ENCODE measurements around the gene PTPA. TPM values are rescaled to one million over a fixed set of nuclear protein-coding genes. Genes with fewer than 3 reads are reported as not detected.
A peak's percentile ranks its signal among the peaks of the same experiment; 100 is the strongest.

The PTPA gene
- total RNA-seq, 6 donors from 2014 or later = 48.2 to 130 (median 67.2) TPM

DNA sequence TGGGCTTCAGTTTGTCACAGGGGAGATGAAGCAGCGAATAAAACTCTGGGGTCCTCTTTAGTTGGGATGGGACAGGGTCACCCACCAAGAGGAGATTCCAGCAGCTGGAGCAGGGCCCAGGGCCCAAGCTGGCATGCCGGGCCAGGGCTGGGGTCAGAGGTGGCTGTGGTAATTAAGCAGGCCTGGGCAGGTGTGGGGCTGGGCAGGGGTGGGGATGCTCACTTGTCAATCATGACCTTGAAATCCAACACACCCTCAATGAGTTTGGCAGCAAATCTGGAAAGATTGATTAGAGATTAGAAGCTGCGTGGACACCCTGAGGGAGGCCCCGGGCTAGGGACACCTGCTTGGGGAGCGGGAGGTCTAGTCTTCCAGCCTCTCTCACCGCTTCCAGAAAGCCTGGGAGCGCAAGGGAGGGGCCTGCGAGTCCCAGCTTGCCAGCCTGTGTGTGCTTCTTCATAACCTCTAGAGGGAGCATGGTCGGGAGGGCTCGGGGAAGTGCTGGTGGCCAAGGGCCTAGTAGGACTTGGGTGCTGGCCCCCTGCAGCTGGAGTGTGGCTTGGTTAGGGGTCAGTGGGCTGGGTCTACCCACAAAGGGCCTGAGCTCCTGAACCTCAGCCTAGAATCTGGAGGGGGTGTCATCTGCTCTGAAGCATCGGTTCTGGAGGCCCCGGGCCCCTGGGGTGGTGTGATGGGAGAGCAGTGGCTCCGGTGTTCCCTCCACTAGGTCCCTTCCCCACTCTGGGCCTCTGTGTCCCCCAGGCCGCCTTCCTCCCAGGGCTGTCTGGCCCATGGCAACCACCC lies 8.2 kb upstream of the PTPA start:
- DNase-seq = peak in 1 of 2 donors; percentile 43
- H3K27me3 ChIP-seq = no peaks in the 10 kb centered on the region
- H3K27ac ChIP-seq = no peak overlapping the region
- H3K9me3 ChIP-seq = no peaks in the 10 kb centered on the region
- no peak overlapping the region for H3K4me3 ChIP-seq
- peaks cover 0 to 33% (median 15%) of the 10 kb centered on the region in 4 donors for H3K36me3 ChIP-seq
- 64 to 77% methylated on average over 8 to 11 of the region's 14 CpGs for WGBS, 2 donors
- TF ChIP-seq, protein P1, sequence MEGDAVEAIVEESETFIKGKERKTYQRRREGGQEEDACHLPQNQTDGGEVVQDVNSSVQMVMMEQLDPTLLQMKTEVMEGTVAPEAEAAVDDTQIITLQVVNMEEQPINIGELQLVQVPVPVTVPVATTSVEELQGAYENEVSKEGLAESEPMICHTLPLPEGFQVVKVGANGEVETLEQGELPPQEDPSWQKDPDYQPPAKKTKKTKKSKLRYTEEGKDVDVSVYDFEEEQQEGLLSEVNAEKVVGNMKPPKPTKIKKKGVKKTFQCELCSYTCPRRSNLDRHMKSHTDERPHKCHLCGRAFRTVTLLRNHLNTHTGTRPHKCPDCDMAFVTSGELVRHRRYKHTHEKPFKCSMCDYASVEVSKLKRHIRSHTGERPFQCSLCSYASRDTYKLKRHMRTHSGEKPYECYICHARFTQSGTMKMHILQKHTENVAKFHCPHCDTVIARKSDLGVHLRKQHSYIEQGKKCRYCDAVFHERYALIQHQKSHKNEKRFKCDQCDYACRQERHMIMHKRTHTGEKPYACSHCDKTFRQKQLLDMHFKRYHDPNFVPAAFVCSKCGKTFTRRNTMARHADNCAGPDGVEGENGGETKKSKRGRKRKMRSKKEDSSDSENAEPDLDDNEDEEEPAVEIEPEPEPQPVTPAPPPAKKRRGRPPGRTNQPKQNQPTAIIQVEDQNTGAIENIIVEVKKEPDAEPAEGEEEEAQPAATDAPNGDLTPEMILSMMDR (IDR thresholded peaks at IDR 0.05) = peak in 5 of 6 experiments; percentile 22 to 42 (median 30)
- no peak for TF ChIP-seq POLR2AphosphoS5 (IDR thresholded peaks at IDR 0.05)
- ATAC-seq (ENCODE audit: low FRiP score in 2 of 2) = peak; percentile 3 to 58
- no peaks in the 10 kb centered on the region for H3K4me1 ChIP-seq

DNA sequence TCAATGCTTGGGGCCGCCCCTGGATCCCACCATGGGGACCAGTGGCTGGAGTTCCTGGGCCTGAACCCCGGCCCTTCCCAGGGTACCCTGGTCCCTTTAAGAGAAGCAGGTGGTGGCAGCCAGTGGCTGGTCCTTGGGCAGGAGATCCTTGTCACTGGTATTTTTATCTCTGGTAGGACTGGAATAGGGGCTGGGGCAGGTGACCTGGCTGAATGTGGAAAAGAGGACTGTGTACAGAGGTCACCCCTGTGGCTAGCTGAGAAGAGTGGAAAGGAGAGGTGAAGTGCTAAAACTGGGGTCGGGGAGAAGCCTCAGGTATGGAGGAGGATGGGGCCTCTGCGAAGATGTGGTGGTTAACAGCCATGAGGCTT lies 7.6 kb upstream of the PTPA start:
- no peak for DNase-seq
- WGBS, 2 donors = 82 to 93% methylated on average over 2 to 4 of the region's 4 CpGs
- Histone ChIP-seq H3K36me3 (peaks cover 0 to 27% (median 12%) of the 10 kb centered on the region in 4 donors), H3K27ac (no peak overlapping the region), H3K27me3 (no peaks in the 10 kb centered on the region), H3K9me3 (no peaks in the 10 kb centered on the region), H3K4me3 (no peak overlapping the region), H3K4me1 (no peaks in the 10 kb centered on the region)
- TF ChIP-seq EP300 (IDR thresholded peaks at IDR 0.05) = no peak
- TF ChIP-seq POLR2A (IDR thresholded peaks at IDR 0.05) = no peak
- TF ChIP-seq, protein P1 (IDR thresholded peaks at IDR 0.05) = no peak
- no peak for TF ChIP-seq POLR2AphosphoS5 (IDR thresholded peaks at IDR 0.05)
- ATAC-seq (ENCODE audit: low FRiP score in 2 of 2) = no peak

DNA sequence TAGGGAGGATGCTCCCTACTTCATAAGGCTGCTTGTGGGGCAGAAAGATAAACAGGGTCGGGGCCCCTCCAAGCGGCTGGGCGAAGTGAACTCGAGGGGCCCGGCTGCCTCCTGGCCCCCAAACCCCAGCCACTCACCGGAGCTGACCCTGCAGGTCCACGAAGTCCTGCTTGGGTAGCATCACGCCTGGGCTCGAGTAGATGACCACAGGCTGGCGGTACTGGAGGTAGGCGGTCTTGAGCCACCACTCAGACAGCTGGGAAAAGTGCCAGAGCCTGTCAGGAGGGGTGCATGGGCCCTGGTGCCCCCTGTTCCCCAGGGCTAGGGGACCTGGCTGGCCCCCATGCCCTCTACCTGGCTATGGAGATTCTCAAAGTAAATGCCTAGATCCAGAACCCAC lies 7.2 kb upstream of the PTPA start:
- ATAC-seq (ENCODE audit: low FRiP score in 2 of 2) (no peak), DNase-seq (no peak)
- peaks cover 0 to 1% (median under 1%) of the 10 kb centered on the region in 4 donors for H3K4me1 ChIP-seq
- H3K36me3 ChIP-seq = peaks cover 0 to 27% (median 12%) of the 10 kb centered on the region in 4 donors
- TF ChIP-seq, protein P1 (IDR thresholded peaks at IDR 0.05) = no peak
- TF ChIP-seq EP300 (IDR thresholded peaks at IDR 0.05) (no peak), POLR2A (IDR thresholded peaks at IDR 0.05) (no peak), POLR2AphosphoS5 (IDR thresholded peaks at IDR 0.05) (no peak)
- H3K9me3 ChIP-seq = no peaks in the 10 kb centered on the region
- H3K27me3 ChIP-seq = no peaks in the 10 kb centered on the region
- 83 to 91% methylated on average over 8 to 11 of the region's 11 CpGs for WGBS, 2 donors
- H3K27ac ChIP-seq = no peak overlapping the region
- H3K4me3 ChIP-seq = no peak overlapping the region

DNA sequence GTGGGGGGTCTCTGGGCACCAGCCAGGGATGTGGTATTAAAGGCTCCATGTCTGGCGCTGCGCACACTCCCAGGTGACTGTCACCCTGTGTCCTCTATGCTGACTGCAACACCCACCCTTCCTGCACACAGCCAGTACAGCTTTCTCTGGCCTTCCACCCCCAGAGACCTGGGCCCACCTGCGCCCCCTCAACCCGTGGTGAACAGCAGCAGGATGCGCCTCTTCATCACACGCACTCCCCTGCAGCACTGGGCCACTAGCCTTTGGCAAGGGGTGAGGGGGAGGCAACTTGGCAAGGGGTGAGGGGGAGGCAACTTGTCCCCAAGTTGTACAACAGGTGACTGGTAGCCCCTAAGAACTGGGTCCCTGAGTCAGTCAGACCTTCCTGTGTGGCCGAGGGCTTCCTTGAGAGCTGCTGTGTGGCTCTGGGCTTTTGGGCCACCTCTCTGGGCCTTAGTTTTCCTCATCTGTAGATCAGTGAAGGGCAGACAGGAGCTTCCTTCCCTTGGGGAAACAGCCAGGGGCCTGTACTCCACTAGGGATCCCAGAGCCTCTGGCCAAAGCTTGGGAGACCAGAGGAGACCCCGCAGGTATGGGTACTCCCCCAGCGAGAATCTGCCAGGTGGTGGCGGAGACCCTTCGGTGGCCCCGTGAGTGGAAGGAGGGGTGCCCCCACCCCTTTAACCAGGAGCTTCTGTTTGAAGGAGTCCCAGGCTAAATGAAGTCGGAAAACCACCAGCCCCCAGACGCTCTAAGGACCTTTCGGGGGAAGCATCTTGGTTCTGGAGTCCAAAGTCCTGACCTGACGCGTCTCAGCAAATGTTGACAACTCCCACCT lies 5.1 kb upstream of the PTPA start:
- H3K27ac ChIP-seq = no peak overlapping the region
- ATAC-seq (ENCODE audit: low FRiP score in 2 of 2) (no peak), DNase-seq (no peak)
- no peaks in the 10 kb centered on the region for H3K27me3 ChIP-seq
- peaks cover 0 to 27% (median 12%) of the 10 kb centered on the region in 4 donors for H3K36me3 ChIP-seq
- H3K4me3 ChIP-seq = no peak overlapping the region
- peaks cover 11 to 14% (median 12%) of the 10 kb centered on the region in 4 donors for H3K4me1 ChIP-seq
- TF ChIP-seq POLR2AphosphoS5 (IDR thresholded peaks at IDR 0.05) (no peak), POLR2A (IDR thresholded peaks at IDR 0.05) (no peak), EP300 (IDR thresholded peaks at IDR 0.05) (no peak)
- TF ChIP-seq, protein P1 (IDR thresholded peaks at IDR 0.05) = no peak
- H3K9me3 ChIP-seq = no peaks in the 10 kb centered on the region
- WGBS, 2 donors = 87 to 95% methylated on average over 7 to 17 of the region's 17 CpGs
